ENCODE data around the gene PARP16. TPM values are rescaled to one million over a fixed set of nuclear protein-coding genes. Genes with fewer than 3 reads are reported as not detected.

Gene PARP16
- total and polyA plus RNA-seq, 2 experiments from 2014 or later: 3.6 to 4.1 TPM

- Mint-ChIP-seq H3K27me3 (ENCODE audit: insufficient read depth, low read depth, poor library complexity) (no peaks in the 10 kb centered on the region), H3K36me3 (ENCODE audit: low read depth) (no peaks in the 10 kb centered on the region), H3K9me3 (peaks cover 3% of the 10 kb centered on the region; the same call in 1 of the 3 replicates), H3K27ac (no peak overlapping the region; the same call in 1 of the 2 replicates), H3K4me3 (no peak overlapping the region), H3K4me1 (peaks cover 18% of the 10 kb centered on the region; the same call in 2 of the 3 replicates)
- no peaks in the 10 kb centered on the region for H3K79me2 ChIP-seq (replicated peaks; ENCODE audit: insufficient read depth)
- no peak for DNase-seq (ENCODE audit: low spot score)
- H2AFZ ChIP-seq: no peak overlapping the region
- H4K20me1 ChIP-seq (replicated peaks; ENCODE audit: insufficient read depth): no peaks in the 10 kb centered on the region
- H3K4me2 ChIP-seq: no peak overlapping the region
- H3K36me3 ChIP-seq (ENCODE audit: insufficient read depth): no peaks in the 10 kb centered on the region
- H3K27me3 ChIP-seq (ENCODE audit: insufficient read depth): no peaks in the 10 kb centered on the region
- H3K9me2 ChIP-seq (ENCODE audit: insufficient read depth): no peaks in the 10 kb centered on the region
- TF ChIP-seq REST (IDR thresholded peaks at IDR 0.05; ENCODE audit: unreplicated experiment): no peak
- TF ChIP-seq ZNF114 (CRISPR knock-in tag; IDR thresholded peaks at IDR 0.05): no peak
- TF ChIP-seq EZH2 (IDR thresholded peaks at IDR 0.05; ENCODE audit: low read depth, unreplicated experiment): no peak
- no peak for ATAC-seq
- no peaks in the 10 kb centered on the region for H3F3A ChIP-seq (replicated peaks; ENCODE audit: low read depth)
- no peak overlapping the region for H3K27ac ChIP-seq (ENCODE audit: low read depth)
- no peaks in the 10 kb centered on the region; the same call in 1 of the 2 replicates for H3K4me1 ChIP-seq (ENCODE audit: insufficient read depth)
- H3K4me3 ChIP-seq: no peak overlapping the region
These were observed 39.7 kb downstream of the PARP16 start for GRCh38 chr15:65246939-65247338.

GRCh38 chr15:65246026-65246714, 40.5 kb downstream of the PARP16 start:
- no peak for ATAC-seq
- Mint-ChIP-seq H3K36me3 (ENCODE audit: low read depth) (no peaks in the 10 kb centered on the region), H3K4me3 (no peak overlapping the region), H3K27ac (no peak overlapping the region; the same call in 1 of the 2 replicates), H3K4me1 (peaks cover 18% of the 10 kb centered on the region; the same call in 2 of the 3 replicates), H3K27me3 (ENCODE audit: insufficient read depth, low read depth, poor library complexity) (no peaks in the 10 kb centered on the region), H3K9me3 (peaks cover 3% of the 10 kb centered on the region; the same call in 1 of the 3 replicates)
- Histone ChIP-seq H3F3A (replicated peaks; ENCODE audit: low read depth) (no peaks in the 10 kb centered on the region), H3K9me2 (ENCODE audit: insufficient read depth) (no peaks in the 10 kb centered on the region), H3K36me3 (ENCODE audit: insufficient read depth) (no peaks in the 10 kb centered on the region), H4K20me1 (replicated peaks; ENCODE audit: insufficient read depth) (no peaks in the 10 kb centered on the region), H3K27me3 (ENCODE audit: insufficient read depth) (no peaks in the 10 kb centered on the region), H3K4me3 (no peak overlapping the region), H3K4me2 (no peak overlapping the region), H3K79me2 (replicated peaks; ENCODE audit: insufficient read depth) (no peaks in the 10 kb centered on the region), H2AFZ (no peak overlapping the region), H3K27ac (ENCODE audit: low read depth) (no peak overlapping the region), H3K4me1 (ENCODE audit: insufficient read depth) (no peaks in the 10 kb centered on the region; the same call in 1 of the 2 replicates)
- no peak for DNase-seq (ENCODE audit: low spot score)
- TF ChIP-seq EZH2phosphoT487 (IDR thresholded peaks at IDR 0.05; ENCODE audit: unreplicated experiment): no peak
- no peak for TF ChIP-seq STAT1 (IDR thresholded peaks at IDR 0.05; ENCODE audit: unreplicated experiment)
- no peak for TF ChIP-seq ZNF462 (CRISPR knock-in tag; IDR thresholded peaks at IDR 0.05)
- no peak for TF ChIP-seq JUNB (IDR thresholded peaks at IDR 0.05; ENCODE audit: unreplicated experiment)
- no peak for TF ChIP-seq NANOG (IDR thresholded peaks at IDR 0.05; ENCODE audit: borderline replicate concordance)
- no peak for TF ChIP-seq POLR2AphosphoS5 (IDR thresholded peaks at IDR 0.05; ENCODE audit: low read depth)
- TF ChIP-seq ETS1 (IDR thresholded peaks at IDR 0.05): no peak
- no peak for TF ChIP-seq EZH2 (IDR thresholded peaks at IDR 0.05; ENCODE audit: low read depth, unreplicated experiment)
- TF ChIP-seq ZNF331 (CRISPR knock-in tag; IDR thresholded peaks at IDR 0.05; ENCODE audit: low read depth): no peak
